GM12878 (cell line): ENCODE measurements around the gene BAZ2A. TPM values are rescaled to one million over a fixed set of nuclear protein-coding genes. Genes with fewer than 3 reads are reported as not detected.

ENCODE experiments used
- ATAC-seq: fragments of 200-7000 bp; cut with Tn5 transposase; 3 replicates; pipeline ENCODE4 v1.9.1; 2020; ENCODE audit warnings: mild to moderate bottlenecking, moderate library complexity
- BruUV-seq: library from RNA; stranded (reverse); fragments of 400-500 nt; replicated peaks from 2 replicates; lab custom pipeline; 2021; lab: Mats Ljungman, UMichigan
- CTCF ChIA-PET: fragments of 300-600 bp; sonication (Branson Sonifier 250); formaldehyde crosslinking; extraction: SDS; loops from one replicate; lab custom pipeline; 2021; ENCODE audit warnings: inconsistent platforms; lab: Yijun Ruan, JAX
- POLR2A ChIA-PET: fragments of 350-600 bp; formaldehyde crosslinking; extraction: SDS; loops from one replicate; lab custom pipeline; 2021; ENCODE audit warnings: inconsistent platforms; lab: Charles Lee
- RAD21 ChIA-PET: fragments of 300-600 bp; sonication (Branson Sonifier 250); formaldehyde crosslinking; loops from one replicate; lab custom pipeline; 2023; ENCODE audit warnings: antibody characterized with exemption; ENCODE audit not compliant: unreplicated experiment; lab: Charles Lee
- SMC1A ChIA-PET: fragments of 300-600 bp; sonication (Branson Sonifier 250); formaldehyde crosslinking; loops from one replicate; lab custom pipeline; 2023; ENCODE audit not compliant: unreplicated experiment, uncharacterized antibody; lab: Charles Lee
- DNase-seq: peaks from one replicate; pipeline ENCODE4 v3.0.0-alpha.2; 2011; ENCODE audit warnings: low read depth, low spot score
- FAIRE-seq: peaks from 3 replicates; lab custom pipeline; 2011; peaks lifted over from hg19 to GRCh38; lab: Jason Lieb, UNC
- H2AFZ ChIP-seq: 2 replicates; pipeline ENCODE4 v1.6.0; 2011; ENCODE audit warnings: low read depth, low read length, control low read depth; ENCODE audit not compliant: control insufficient read depth
- H3K27ac ChIP-seq: 2 replicates; pipeline ENCODE4 v1.5.1; 2011; ENCODE audit warnings: control low read depth; ENCODE audit not compliant: control insufficient read depth, insufficient read depth
- H3K27me3 ChIP-seq, 2 experiments: replicated peaks in 1 of 2; 2 replicates each; pipeline versions ENCODE4 v1.6.0 to v1.6.1; 2011; ENCODE audit warnings: low read length in 1 of 2; ENCODE audit not compliant: control insufficient read depth in 2 of 2, insufficient read depth in 2 of 2
- H3K36me3 ChIP-seq, 2 experiments: 2 replicates each; pipeline ENCODE4 v1.5.1; 2011; ENCODE audit warnings: low read length in 1 of 2; ENCODE audit not compliant: control insufficient read depth in 2 of 2, insufficient read depth in 2 of 2
- H3K4me1 ChIP-seq: 2 replicates; pipeline ENCODE4 v1.6.1; 2011; ENCODE audit warnings: mild to moderate bottlenecking, low read length, moderate library complexity, mixed read lengths; ENCODE audit not compliant: control insufficient read depth, insufficient read depth
- H3K4me2 ChIP-seq: 2 replicates; pipeline ENCODE4 v1.6.0; 2011; ENCODE audit warnings: control low read depth; ENCODE audit not compliant: control insufficient read depth, insufficient read depth
- H3K4me3 ChIP-seq: fragments of 200-600 bp; sonication (generic); 2 replicates; pipeline ENCODE4 v1.5.1; 2016
- H3K79me2 ChIP-seq: 2 replicates; pipeline ENCODE4 v1.6.0; 2011; ENCODE audit warnings: low read length; ENCODE audit not compliant: control insufficient read depth, insufficient read depth
- H3K9ac ChIP-seq: 2 replicates; pipeline ENCODE4 v1.8.0; 2011; ENCODE audit warnings: low read length, control low read depth, mixed read lengths; ENCODE audit not compliant: control insufficient read depth, insufficient read depth
- H3K9me3 ChIP-seq: replicated peaks from 3 replicates; pipeline ENCODE4 v1.5.1; 2011; ENCODE audit warnings: mild to moderate bottlenecking, low read length; ENCODE audit not compliant: control insufficient read depth, insufficient read depth
- H4K20me1 ChIP-seq: 2 replicates; pipeline ENCODE4 v1.6.0; 2011; ENCODE audit not compliant: control insufficient read depth, insufficient read depth
- CREB1 ChIP-seq: IDR thresholded peaks from 2 replicates; pipeline ENCODE4 v1.6.1; 2012; ENCODE audit warnings: low read depth, mild to moderate bottlenecking, inconsistent platforms
- EED ChIP-seq: sonication (generic); IDR thresholded peaks from 2 replicates; pipeline ENCODE4 v1.6.1; 2016; ENCODE audit warnings: antibody characterized with exemption, low read depth
- EGR1 ChIP-seq, 2 experiments: IDR thresholded peaks; 1 replicate in 1 of 2; 2 replicates in 1 of 2; pipeline ENCODE4 v1.6.1; 2011 to 2012; ENCODE audit warnings: low read depth in 2 of 2, low read length in 2 of 2, borderline replicate concordance in 1 of 2, mild to moderate bottlenecking in 1 of 2, moderate library complexity in 1 of 2
- EP300 ChIP-seq, 2 experiments: fragments of 150-350 bp in 1 of 2; IDR thresholded peaks; 2 replicates each; pipeline ENCODE4 v1.6.1; 2011 to 2012; ENCODE audit warnings: low read depth in 2 of 2, low read length in 2 of 2, borderline replicate concordance in 1 of 2, improper control_type of control experiment in 1 of 2, inconsistent platforms in 1 of 2; ENCODE audit not compliant: control insufficient read depth in 1 of 2
- IKZF1 ChIP-seq: fragments of 450-650 bp; conservative IDR thresholded peaks from 2 replicates; pipeline ENCODE4 v1.6.1; 2017; ENCODE audit warnings: antibody characterized with exemption, mild to moderate bottlenecking
- MTA2 ChIP-seq: fragments of 450-650 bp; IDR thresholded peaks from 2 replicates; pipeline ENCODE4 v1.6.1; 2016; ENCODE audit warnings: low read depth, mild to moderate bottlenecking, moderate library complexity
- NR2F1 ChIP-seq: fragments of 450-650 bp; conservative IDR thresholded peaks from 2 replicates; pipeline ENCODE4 v1.6.1; 2017; ENCODE audit warnings: mild to moderate bottlenecking
- RCOR1 ChIP-seq: conservative IDR thresholded peaks from 2 replicates; pipeline ENCODE4 v1.6.1; 2012; ENCODE audit warnings: low read depth, low read length, improper control_type of control experiment
- TAF1 ChIP-seq: IDR thresholded peaks from 2 replicates; pipeline ENCODE4 v1.6.1; 2011; ENCODE audit warnings: mild to moderate bottlenecking, low read depth, low read length, borderline replicate concordance
- WGBS: methylation state at CpG from one replicate; pipeline ENCODE4 v1.1.6; 2016; ENCODE audit warnings: low lambda C conversion rate; ENCODE audit not compliant: insufficient replicate concordance, insufficient coverage; ENCODE audit errors: missing lambda C conversion rate; 5-methylcytosine and 5-hydroxymethylcytosine counted together
- in situ Hi-C: fragments of 300-500 bp; cut with MboI; formaldehyde crosslinking; loops from 9 replicates; pipeline ENCODE4 v1.14.3; 2018; ENCODE audit warnings: mixed read lengths
- intact Hi-C: fragments of 100-400 bp; cut with micrococcal nuclease; formaldehyde crosslinking; loops from one replicate; pipeline ENCODE4 v1.14.2; 2022; ENCODE audit not compliant: unreplicated experiment
- polyA plus RNA-seq, 11 experiments: library from polyadenylated mRNA; depleted of rRNA in 4 of 11; unstranded in 6 of 11; stranded (reverse) in 5 of 11; fragments of >200 nt; fragmentation: Nextera tagmentation in 4 of 11; fragmentation: Illumina TruSeq in 1 of 11; extraction: Ambion mirVana in 4 of 11; extraction: Trizol in 1 of 11; gene quantifications; 1 replicate in 1 of 11; 2 replicates in 10 of 11; pipeline versions ENCODE4 v1.2.1 to v1.2.3, GENCODE V29; 2011 to 2016; ENCODE audit warnings: inconsistent platforms in 2 of 11, missing spikeins in 2 of 11, low read depth in 1 of 11
- total RNA-seq, 4 experiments: library from RNA; depleted of rRNA in 3 of 4; stranded (reverse); fragments of >200 nt in 3 of 4; fragmentation: Illumina TruSeq in 1 of 4; extraction: Trizol in 1 of 4; gene quantifications; 2 replicates each; pipeline versions ENCODE4 v1.2.1 to v1.2.3, GENCODE V29; 2013 to 2021
- TF ChIP-seq, protein P1 (sequence below): fragments of 450-650 bp; IDR thresholded peaks from 2 replicates; pipeline ENCODE4 v1.6.1; 2017; ENCODE audit warnings: low read depth, mild to moderate bottlenecking, moderate library complexity

Gene BAZ2A
- total and polyA plus RNA-seq, 10 of the 15 experiments (the other 5 are each of a cell fraction or from before 2014, with no cell fraction given), result 4.8 to 90.2 (median 29.9) TPM

DNA sequence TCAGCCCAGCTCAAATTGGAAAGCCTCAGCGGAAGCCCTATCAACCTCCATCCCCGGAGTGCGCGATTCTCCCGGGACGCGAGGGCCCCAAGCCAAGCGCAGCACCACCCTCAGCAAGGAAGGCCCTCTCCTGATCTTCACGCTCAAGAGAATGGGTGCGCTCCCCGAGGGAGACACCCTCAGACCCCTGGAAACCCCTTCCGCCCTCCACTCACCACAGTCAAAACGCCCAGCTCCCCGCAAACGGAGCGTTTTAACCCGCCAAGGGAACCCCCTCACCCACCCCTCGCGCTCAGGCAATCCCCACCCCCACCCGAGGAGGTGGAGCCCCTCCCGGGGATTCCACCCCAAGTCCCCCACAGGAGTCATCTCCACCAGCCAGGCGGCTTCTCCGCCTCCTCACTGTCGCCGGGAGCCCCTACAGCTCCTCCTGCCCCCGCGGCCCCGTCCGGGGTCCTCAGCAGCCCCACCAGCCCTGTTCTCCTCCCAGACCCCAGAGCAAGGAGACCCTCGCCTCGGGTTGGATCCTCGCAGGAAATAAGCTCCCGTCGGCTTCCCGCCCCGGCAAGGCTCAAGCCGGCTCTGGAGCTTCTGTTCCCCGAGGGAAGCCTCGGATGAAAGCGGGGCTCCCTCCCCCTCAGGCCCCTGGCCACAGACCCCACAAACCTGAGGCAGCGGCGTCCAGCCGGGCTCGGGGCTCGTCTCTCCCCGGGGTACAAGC, 507 bp downstream of the BAZ2A start:
- intact Hi-C loops (loop anchor here (2.0 kb wide), 1 partner anchor 55 kb away; no protein-coding TSS in a partner anchor), in situ Hi-C loops (loop anchor here (10.0 kb wide), 1 partner anchor 455 kb away; the partner anchor contains the start of gene NAB2)
- TF ChIP-seq EGR1 (IDR thresholded peaks at IDR 0.05; ENCODE audit: borderline replicate concordance in 1 of 2, low read depth in 2 of 2, low read length in 2 of 2) (peak in 1 of 2 experiments; percentile 47; a peak in 1 of 3 replicates), TAF1 (peak; percentile 33; the same call in 1 of the 2 replicates), NR2F1 (no peak), CREB1 (no peak), EED (no peak), MTA2 (0 out of 2 replicates have a peak, but pooled peaks have one; percentile 8), IKZF1 (peak; percentile 66; the same call in 1 of the 2 replicates), EP300 (IDR thresholded peaks at IDR 0.05; ENCODE audit: borderline replicate concordance in 1 of 2, control insufficient read depth in 1 of 2, low read depth in 2 of 2, low read length in 2 of 2) (0 out of 4 replicates have a peak, but pooled peaks of 1 of the 2 experiments have one; percentile 5), RCOR1 (no peak)
- TF ChIP-seq, protein P1, sequence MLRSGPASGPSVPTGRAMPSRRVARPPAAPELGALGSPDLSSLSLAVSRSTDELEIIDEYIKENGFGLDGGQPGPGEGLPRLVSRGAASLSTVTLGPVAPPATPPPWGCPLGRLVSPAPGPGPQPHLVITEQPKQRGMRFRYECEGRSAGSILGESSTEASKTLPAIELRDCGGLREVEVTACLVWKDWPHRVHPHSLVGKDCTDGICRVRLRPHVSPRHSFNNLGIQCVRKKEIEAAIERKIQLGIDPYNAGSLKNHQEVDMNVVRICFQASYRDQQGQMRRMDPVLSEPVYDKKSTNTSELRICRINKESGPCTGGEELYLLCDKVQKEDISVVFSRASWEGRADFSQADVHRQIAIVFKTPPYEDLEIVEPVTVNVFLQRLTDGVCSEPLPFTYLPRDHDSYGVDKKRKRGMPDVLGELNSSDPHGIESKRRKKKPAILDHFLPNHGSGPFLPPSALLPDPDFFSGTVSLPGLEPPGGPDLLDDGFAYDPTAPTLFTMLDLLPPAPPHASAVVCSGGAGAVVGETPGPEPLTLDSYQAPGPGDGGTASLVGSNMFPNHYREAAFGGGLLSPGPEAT, result 0 out of 2 replicates have a peak, but pooled peaks have one; percentile 22
- no peaks in the 10 kb centered on the region for H4K20me1 ChIP-seq
- WGBS, result 0% methylated on average over 24 of the region's 46 CpGs
- peak overlapping the region; percentile 90 for H3K27ac ChIP-seq
- no peaks in the 10 kb centered on the region for H3K27me3 ChIP-seq
- FAIRE-seq, result no peak
- no peak for DNase-seq
- H3K4me3 ChIP-seq, result peak overlapping the region; percentile 100
- peaks cover 89% of the 10 kb centered on the region for H3K79me2 ChIP-seq
- ATAC-seq, result peak; percentile 25
- no TSS peak for BruUV-seq
- H3K4me2 ChIP-seq, result peak overlapping the region; percentile 81; the same call in 1 of the 2 replicates
- ChIA-PET SMC1A (interaction anchor here (0.6 to 2.1 kb wide), 14 partner anchors 9 to 116 kb away, joined by 3 to 12 read pairs (median 5); partner anchors contain the start of genes ATP5F1B and RBMS2), RAD21 (interaction anchor here (0.6 to 10.0 kb wide), 11 partner anchors 10 to 314 kb away, joined by 3 to 176 read pairs (median 5); partner anchors contain the start of genes ATP5F1B, CNPY2, PTGES3 and STAT2), POLR2A (interaction anchor here (0.5 to 3.0 kb wide), 14 partner anchors 14 to 604 kb away, joined by 3 to 29 read pairs (median 4); partner anchors contain the start of genes PTGES3, RBMS2 and STAT6), CTCF (interaction anchor here (0.5 to 1.7 kb wide), 14 partner anchors 13 to 142 kb away, joined by 3 to 16 read pairs (median 4); partner anchors contain the start of genes GLS2 and RBMS2)
- H3K9me3 ChIP-seq, result no peaks in the 10 kb centered on the region
- peaks cover 47% of the 10 kb centered on the region for H3K4me1 ChIP-seq
- peak overlapping the region; percentile 50 for H2AFZ ChIP-seq
- H3K9ac ChIP-seq, result peak overlapping the region; percentile 98
- H3K36me3 ChIP-seq, result peaks cover 0 to 7% of the 10 kb centered on the region in 2 experiments; a peak in 2 of 4 replicates
